MM.1S (cell line): ENCODE measurements around the gene NDUFS3.

Experiments used
- CTCF ChIP-seq: fragments of 300-600 bp; sonication (generic); IDR thresholded peaks from 2 replicates; pipeline ENCODE4 v1.5.1; 2016; ENCODE audit warnings: antibody characterized with exemption, low read length, mixed read lengths
- EZH2 ChIP-seq: fragments of 300-600 bp; sonication (generic); optimal IDR thresholded peaks from 2 replicates; pipeline ENCODE3; 2017; ENCODE audit warnings: low read depth, mild to moderate bottlenecking, antibody characterized with exemption, low read length, mixed read lengths

- TF ChIP-seq CTCF (no peak), EZH2 (no peak)
Observed at GRCh38 chr11:47541070-47541469, 37.8 kb upstream of the NDUFS3 start.
